Activated CD8-positive, alpha-beta memory T cell treated with anti-CD3 and anti-CD28 coated beads, Interleukin-2, amount 50 U/mL, for 24 hours (primary cell): ENCODE data around the gene CNIH3.

ENCODE experiments used
- DNase-seq: peaks from one replicate; pipeline ENCODE4 v3.0.0-alpha.2; 2020; ENCODE audit errors: extremely low read depth

CNIH3 gene

DNA sequence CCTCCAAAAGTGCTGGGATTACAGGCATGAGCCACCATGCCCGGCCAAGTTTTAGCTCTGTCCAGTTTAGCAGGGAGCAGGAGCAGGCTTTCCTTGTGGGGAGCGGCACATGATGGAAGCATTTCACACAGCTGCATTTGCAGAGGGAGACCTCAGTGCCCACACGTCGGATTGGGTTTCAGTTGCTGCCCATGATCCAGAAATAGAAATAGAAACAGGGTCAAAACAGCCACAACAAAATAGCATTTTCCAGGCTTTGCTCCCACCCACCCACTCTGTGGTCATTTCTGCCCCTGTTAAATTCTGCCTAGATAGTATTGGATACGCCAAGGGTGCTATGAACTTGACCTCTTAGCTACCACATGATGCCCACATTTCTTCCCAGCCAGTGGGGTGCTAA is 128.4 kb downstream of the CNIH3 start:
- DNase-seq, result no peak

DNA sequence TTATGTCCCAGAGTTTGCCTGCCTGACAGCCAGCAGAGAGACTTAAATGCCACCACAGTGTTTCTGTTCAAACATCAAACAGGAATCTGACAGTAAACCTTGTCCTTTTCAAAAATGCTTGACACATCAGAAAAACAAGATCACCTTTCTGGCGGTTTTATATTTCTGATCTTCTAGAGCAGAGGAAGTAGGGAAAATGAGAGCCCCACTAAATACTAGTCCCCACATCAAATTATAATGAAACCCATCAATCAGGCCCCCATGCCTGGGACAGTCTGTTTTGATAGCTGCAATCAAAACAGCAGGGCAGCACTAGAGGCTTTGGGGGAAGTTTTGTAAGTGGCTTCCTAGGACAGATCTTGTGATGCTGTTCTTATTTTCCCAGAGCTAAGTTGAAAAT is 129.3 kb downstream of the CNIH3 start:
- DNase-seq, result no peak

DNA sequence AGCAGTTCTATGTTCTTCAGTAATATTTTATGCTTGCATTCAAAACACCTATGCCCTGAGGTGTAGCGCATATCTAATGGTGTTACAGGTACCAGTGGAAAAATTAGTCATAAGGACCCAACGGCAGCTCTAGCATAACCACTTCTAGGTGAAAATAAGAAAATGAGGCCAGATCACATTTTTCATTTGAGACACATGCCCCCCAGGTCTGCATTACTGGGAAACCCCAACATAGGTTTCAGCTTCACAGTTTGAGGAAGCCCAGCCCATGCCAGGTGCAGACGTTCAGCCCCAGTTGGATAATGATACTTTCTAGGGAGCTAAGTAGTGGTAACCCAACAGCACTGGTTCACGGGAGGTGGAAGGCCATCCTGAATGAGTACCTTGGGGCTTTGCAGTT is 129.8 kb downstream of the CNIH3 start:
- DNase-seq, result no peak

DNA sequence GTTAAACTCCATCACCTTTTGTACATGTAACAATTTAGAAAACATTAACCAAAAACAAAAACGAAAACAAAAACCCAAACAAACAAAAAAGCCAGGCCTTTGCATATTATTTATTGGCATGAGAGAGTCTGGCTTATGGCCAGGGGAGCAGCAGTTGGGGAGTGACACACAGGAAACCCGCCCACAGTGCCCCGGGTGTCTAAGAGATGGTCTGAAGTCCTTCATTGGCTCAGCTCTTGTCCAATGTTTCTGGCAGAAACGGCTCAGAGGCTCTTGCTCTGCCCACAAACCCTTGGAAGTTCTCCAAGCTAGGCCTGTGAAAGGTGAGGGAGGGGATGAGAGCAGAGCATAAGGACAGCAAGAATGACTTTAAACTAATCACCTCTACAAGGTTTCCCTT is 131.5 kb downstream of the CNIH3 start:
- DNase-seq, result no peak

DNA sequence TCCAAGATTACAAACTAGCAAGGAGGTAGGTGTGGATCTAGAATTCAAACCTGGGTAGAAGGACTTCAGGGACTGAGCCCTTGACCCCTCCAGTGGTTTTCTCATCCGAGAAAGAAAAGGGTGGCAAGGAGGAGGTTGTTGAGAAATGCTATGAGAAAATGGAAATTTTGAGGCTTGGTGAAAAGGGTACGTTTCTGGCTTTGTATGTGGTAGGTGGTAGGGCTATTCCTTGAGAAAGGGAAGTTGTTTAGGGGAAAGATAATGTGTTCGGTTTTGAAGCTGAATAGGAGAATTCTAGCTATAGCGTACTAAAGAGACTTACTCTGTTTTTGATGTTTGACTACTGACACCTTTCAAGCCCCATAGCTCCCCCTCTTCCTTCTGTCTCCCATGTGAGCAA is 133.8 kb downstream of the CNIH3 start:
- no peak for DNase-seq

DNA sequence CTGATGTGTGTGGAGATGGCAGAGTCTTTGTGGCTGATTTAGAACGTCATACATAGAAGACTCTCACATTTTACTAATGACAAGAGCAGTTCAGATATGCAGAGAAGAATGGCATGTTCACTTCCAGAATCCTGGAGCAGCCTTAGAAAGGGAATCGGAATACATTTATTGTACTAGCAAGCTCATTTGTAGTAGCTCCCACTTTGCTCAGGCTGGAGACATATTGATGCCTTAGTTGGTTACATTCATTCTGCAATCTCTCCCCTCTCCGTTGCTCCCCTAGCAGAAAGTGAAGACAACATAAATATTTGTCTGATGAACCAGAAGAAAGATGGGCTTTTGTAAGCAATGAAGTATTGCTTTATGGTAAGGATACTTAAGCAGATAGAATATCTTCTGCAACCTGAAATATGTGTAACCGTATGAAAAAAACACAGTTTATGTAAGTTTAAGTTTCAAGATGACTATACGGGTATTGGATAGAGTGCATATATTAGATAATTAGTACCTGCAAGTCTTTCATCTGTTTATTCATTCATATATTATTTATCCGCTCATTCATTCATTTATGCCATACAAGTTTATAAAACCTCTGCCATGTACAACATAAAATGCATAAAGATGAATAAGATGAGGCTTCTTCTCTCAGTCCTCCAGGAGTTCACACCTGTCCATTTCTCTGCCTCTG is 135.7 kb downstream of the CNIH3 start:
- no peak for DNase-seq

DNA sequence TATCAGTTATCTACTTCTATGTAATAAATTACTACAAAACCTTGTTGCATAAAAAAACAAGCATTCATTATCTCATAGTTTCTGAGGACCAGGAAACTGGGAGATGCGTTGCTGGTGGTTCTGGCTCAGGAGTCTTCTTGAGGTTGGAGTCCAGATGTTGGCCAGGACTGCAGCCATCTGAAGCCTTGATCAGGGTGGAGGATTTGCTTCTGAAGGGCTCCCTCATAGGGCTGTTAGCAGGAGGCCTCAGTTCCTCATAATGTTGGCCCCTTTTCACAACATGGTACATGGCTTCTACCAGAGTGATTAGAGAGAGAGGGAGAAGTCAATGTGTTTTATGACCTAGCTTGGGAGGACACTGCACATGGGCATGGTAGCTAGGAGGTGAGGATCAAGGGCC is 137.4 kb downstream of the CNIH3 start:
- DNase-seq, result no peak

DNA sequence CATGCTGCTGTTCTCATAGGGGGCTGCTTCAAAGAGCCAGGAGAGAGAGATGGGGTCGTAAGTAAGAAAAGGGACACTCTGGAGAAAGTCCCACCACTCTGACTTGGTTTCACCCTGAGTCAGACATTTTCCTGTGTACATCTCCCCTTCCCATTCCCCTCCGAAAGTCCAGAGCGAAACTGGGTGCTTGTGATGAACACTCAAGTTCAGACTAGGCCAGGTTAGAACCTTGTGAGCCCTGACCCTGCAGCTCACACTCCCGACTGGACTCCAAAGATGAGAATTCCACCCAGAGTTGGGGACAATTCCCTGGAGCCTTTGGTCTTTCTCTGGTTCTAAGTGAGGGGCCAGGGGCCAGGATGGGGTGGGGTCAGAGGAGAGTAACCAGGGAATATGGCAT is 139.5 kb downstream of the CNIH3 start:
- DNase-seq, result no peak

DNA sequence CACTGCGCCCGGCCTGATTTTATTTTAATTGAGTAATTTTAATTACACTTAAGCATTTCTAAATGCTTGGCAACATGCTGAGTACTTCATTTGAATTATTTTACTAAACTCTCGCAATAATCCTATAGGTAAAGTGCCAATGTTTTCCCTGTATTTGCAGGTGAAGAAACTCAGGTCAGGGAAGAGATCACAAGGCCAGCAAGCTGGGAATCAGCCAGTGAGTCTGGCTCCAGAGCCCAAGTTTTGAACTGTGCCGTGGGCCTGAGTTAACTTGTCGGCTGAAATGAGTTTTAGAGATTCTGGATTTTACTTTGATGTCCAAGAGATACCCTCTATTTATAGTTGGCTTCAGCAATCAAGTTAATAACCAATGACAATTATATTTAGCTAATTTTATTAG is 141.4 kb downstream of the CNIH3 start:
- no peak for DNase-seq

DNA sequence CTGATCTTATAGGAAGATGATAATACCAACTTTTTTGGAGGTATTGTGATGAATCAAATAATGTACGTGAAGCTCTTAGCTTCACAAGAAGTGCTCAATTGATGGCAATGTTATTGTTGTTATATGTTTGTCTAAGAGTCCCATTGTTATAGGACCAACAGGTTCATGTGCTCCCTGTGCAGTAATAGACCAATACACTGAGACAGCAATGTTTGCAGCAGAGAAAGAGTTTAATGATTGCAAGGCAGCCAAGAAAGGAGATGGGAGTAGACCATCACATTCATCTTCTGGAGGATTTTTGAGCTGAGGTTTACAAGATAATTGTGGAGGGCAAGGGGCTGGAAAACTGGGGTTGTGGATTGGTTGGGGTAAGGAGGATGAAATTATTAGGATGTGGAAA is 143.0 kb downstream of the CNIH3 start:
- no peak for DNase-seq

DNA sequence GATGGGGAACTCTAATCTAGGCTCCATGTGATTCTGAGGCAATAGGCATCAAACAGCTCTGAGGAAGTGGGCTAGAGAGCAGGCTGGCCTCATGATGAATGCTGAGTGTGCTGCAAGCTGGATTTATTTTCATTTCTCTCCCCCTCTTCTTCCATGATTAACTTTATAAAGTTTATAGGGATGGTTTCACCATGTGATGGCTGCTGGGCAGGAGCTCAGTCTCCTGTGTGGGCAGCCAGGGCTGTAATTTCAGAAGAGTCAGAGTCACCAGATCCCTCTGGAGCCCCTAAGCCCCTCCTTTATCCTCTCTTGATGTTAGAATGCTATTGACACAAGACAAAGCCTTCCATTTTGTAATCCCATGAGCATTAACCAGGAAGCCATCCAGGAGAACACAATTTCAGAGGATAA is 143.6 kb downstream of the CNIH3 start:
- no peak for DNase-seq

DNA sequence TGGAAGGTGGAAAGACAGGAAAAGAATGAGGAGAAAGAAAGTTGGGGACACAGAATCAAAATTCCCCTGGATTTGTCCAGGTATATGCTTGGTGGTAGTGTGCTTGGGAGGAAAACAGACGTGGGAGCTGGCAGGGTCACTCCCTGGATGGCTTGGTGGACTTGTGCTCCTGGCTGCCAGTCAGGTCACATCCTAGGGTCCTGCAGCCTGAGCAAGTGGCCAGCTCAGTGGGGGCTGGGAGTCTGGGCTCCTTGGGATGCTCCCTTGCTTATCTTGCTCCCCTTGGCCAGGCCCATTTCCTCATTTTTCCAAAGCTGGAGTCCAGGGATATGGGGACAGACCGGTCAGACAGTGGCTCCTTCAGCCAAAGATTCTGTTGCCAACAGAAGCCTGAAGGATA is 144.0 kb downstream of the CNIH3 start:
- DNase-seq, result no peak

DNA sequence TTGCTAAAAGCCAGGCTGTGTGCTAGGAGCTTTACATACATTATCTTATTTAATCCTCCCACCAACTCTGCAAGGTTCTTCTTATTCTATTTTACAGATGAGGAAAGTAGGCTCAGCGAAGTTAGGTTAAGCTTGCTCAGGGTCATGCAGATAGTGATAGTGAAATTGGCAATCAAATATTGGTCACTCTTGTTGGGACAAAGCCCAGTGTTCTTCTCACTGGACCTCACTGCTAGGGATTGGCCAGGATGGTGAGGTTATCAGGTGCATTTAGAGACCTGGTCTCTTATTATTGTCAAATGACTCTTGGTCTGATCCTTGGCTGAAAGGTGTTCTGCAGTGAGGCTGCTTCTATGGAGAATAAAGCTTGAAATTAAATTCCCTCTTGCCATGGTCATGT is 145.1 kb downstream of the CNIH3 start:
- DNase-seq, result no peak

DNA sequence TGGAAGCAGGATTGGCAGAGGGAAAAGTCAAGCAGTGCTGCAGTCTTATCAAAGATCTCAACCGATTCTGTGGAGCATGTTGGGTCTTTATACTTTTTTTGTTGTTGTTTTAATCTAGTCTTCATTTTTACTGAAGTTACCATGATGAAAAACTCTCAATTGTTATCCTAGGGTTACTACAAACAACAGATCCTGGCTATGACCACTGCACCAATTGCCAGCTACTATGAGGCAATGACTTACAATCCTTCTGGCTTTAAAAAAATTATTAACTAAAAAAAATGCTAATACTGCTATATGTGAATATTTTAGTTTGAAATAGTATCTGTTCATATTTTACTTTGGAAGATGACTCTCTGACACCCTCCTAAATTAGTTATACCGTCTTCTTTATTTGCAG is 145.9 kb downstream of the CNIH3 start:
- DNase-seq, result no peak

DNA sequence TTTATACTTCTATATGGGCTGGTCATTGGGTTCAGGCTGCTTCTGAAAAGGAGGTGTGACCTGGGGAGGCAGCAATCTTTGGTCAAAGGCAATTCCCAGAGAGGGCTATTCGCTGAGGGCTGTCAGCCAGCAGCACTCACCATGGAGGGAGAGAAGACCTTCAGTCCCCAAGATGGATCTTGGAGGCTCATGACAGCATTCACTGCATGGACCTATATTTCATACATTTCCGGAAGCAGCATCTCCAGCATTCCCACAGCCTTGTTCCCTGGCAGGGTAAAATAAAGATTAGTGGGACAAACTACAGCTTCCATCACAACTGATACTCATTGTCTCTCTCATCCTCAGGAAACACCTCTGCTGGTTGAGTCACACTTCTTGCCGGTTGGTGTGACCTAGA is 146.6 kb downstream of the CNIH3 start:
- DNase-seq, result no peak

DNA sequence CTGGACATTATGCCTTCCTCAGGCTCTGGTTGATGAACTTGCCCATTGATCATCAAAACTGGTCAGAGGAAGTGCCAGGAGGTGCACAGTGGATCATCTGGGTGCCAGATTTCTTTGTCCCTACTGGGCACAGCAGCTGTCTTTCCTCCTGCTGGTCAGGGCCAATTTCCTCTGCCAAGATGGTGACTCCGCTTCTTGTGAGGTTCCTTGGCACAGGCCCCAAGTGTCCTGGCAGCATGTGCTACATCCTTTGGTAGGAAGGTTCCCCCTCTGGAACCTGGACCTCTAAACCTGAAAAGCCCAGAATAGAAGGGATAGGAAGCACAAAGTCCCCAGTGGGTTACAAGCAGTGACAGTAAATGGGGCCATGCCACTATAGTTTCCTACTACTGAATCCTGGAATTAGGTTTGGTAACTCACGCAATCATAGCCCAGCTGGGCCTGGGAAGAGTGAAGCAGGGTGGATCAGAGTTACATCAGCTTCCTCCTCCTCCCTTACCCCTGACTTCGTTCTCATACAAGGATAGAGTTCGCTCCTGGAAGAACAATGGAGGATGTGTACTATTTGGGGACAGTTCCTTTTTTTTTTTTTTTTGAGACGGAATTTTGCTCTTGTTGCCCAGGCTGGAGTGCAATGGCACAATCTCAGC is 147.1 kb downstream of the CNIH3 start:
- DNase-seq, result no peak

DNA sequence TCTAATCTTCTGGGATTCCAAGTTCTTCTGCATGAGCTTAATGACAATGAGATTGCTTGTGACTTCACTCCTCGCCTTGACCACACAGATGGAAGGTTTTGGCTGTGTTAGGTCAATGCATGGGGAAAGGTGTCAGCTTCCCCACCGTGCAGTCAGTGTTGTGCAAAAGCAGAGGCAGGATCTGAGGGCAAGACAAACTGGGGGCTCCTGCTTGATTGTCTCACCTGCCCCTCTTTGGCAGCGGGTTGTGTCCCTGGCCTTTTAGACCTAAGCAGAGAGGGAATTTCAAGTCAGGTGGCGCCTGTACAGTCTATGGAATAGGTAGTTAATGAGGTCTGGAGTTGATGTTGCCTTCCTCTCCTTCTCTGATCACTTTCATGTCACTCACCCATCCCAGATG is 150.1 kb downstream of the CNIH3 start:
- DNase-seq, result no peak

DNA sequence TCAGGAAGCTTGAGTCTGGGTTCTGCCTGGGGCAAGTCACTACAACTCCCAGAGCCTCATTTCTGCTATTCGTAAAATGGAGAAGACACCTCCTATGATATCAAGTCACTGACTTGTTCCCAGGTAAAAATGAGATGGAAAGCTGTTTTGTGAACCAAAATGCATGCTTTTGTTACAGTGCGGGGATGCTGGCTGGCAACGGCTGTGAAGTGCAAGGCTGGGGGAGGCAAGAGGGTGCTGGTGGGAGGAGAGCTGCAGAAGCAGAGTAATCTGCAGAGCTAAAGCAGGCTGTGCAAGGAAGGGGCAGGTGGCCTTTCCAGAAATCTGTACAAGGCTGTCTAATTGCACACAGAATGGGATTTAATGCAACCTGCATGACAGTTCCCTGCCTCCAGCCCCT is 150.9 kb downstream of the CNIH3 start:
- DNase-seq, result no peak

DNA sequence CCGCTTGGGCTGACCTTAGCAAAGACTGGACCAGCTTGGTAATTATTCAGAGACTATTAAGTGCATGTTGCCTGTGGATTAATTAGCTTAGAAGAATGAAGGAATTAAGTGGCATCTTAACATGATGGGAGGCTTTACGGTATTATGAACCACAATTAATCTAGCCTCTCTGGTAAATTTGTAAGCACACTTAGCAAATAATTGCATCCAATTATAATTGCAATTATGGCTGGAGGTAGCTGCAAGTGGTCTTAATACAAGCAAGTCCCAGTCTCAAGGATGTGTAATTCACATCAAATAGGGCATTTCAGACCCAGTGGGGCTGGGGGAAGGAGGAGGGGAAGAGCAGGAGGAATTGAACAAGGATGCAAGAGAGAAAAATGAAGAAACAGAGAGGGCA is 151.6 kb downstream of the CNIH3 start:
- DNase-seq, result no peak

DNA sequence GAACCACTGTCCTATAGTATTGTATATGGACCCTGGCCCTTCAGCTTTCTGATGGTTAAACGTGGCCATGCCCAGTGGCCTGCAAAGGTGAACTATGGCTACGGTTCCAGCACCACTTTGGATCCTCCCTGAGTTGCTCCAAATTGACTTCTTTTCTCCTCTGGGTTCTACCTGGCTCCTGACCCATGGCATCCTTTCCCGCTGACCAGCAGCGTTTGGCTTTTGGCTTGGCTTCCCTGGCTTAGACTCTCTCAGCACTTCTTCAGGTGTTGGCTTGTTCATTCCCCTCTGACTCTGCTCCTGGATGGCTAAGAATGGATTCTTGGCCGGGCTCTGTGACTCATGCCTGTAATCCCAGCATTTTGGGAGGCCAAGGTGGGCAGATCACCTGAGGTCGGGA is 152.9 kb downstream of the CNIH3 start:
- no peak for DNase-seq

DNA sequence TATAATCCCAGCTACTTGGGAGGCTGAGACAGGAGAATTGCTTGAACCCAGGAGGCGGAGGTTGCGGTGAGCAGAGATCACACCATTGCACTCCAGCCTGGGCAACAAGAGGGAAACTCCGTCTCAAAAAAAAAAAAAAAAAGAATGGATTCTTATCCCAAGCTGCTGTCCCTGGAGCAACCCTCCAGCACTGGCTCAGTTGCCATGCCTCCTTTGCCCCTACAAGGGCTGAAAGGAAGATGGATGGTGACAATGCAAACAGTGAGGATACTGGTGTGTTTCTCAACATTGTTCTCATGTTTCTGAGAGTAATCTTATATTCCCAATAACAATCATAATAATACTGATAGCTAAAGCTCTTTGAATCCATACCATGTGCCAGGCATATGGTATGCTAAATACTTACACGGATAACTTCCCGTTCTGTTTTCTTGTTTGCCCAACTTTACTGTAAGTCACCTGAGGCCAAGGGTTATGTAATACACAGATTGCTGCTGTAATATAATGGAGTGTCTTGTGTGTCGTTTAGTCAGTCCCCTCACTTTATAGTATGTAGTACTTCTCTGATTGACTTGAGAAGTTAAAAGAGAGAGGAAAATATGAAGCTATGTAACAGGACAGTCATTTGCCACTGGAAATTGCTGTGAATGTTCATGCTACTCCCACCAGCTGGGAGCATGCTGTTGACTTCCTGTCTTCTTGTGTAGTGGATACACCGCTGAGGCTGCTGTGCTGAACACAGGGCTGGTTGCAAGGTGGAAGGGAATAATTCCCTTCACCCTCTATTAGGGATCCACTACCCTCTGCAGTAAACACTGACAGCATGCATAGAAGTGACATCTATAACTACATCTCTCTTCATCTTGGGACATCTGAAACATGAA is 153.6 kb downstream of the CNIH3 start:
- DNase-seq, result no peak

DNA sequence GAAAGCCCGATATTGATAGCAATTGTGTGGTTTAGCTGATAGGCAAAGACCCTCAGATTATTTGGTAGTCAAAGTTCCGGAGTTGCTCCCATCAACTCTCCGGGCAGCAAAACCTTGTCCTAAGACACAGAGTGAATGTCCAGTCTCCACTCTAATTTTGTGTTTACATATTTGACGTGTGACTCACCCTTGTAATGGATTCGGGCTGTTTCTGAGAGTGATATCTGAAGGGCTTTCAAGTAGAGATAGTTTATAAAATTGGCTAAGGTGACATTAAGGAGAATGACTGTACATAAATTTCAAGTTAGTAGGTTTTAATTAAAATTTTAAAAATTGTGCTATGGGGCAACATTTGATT is 154.2 kb downstream of the CNIH3 start:
- no peak for DNase-seq

DNA sequence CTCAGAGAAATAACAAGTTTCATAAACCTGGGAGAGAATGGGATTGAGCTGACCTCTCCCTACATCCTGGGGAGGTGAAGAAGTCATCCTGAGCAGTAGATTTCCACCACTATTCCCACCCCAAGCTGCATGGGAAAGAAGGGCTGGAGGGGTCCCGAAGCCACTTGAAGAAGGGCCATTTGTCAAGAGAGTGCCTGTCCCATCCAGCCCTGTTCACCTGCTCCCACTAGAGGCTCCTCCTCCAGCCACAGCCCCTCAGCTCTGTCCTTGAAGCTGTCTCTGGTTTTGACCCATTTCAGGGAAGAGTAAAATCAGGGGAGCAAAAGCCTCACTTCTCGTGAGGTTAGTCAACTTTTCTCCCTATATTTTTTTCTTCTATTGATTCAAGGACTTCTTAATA is 157.5 kb downstream of the CNIH3 start:
- no peak for DNase-seq
